Neural progenitor cell (in vitro differentiated cells): ENCODE results near the gene CORIN.

Experiments
- CTCF ChIP-seq: fragments of 200-600 bp; sonication (generic); IDR thresholded peaks from 2 replicates; pipeline ENCODE4 v1.5.1; 2017; ENCODE audit warnings: antibody characterized with exemption, mild to moderate bottlenecking
- EZH2phosphoT487 ChIP-seq: fragments of 200-600 bp; sonication (generic); IDR thresholded peaks from 2 replicates; pipeline ENCODE4 v1.6.1; 2017; ENCODE audit warnings: antibody characterized with exemption

GRCh38 chr4:47830265-47831025 lies 7.4 kb downstream of the CORIN start:
- TF ChIP-seq CTCF (no peak), EZH2phosphoT487 (no peak)
